Measurements from ENCODE around the gene DVL1. TPM values are rescaled to one million over a fixed set of nuclear protein-coding genes. Genes with fewer than 3 reads are reported as not detected.

DVL1 gene
- polyA plus RNA-seq, 3 donors, result 0.41 to 29.8 (median 0.55) TPM

DNA sequence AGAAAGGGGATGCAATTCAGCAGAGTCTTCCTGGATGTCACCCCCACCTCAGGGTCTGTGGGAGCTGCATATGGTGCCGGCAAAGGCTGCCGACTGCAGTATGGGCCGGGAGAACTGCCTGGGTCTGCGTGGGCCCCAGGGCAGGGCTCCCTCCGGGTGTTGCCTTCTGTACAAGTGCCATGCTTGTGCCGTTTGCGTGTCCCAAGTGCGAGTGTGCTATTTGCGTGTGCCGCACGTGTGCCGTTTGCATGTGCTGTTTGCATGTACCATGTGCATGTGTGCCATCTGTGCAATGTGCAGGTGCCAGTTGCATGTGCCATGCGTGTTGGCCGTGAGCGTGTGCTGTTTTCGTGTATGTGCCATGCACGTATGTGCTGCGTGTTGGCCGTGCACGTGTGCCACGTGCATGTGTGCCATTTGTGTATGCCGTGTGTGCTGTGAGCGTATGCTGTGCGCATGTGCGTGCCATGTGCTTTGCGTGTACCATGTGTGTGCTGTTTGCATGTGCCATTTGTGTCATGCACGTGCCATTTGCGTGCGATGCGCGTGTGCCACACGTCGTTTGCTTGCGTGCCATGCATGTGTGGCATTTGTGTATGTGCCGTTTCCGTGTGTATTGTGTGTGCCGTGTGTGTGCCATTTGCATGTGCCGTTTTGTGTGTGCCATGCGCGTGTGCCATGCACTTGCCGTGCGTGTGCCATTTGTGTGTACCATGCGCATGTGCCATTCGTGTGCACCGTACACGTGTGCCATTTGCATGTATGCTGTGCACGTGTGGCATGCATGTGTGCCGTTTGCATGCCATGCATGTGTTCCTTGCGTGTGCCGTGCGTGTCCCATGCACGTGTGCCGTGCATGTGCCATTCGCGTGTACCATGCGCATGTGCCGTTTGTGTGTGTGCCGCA, 19.7 kb downstream of the DVL1 start:
- no peak overlapping the region for H3K9ac ChIP-seq (ENCODE audit: insufficient read depth, low read length, poor library complexity, severe bottlenecking)
- H2AFZ ChIP-seq (ENCODE audit: insufficient read depth, low read depth, low read length, poor library complexity, severe bottlenecking), result no peak overlapping the region
- Mint-ChIP-seq H3K36me3 (peaks cover 4 to 19% of the 10 kb centered on the region in 2 donors), H3K27ac (peak overlapping the region in 1 of 7 donors; percentile 13), H3K4me3 (no peak overlapping the region), H3K4me1 (peaks cover 12% of the 10 kb centered on the region), H3K9me3 (peaks cover 0 to 3% (median 0%) of the 10 kb centered on the region in 7 donors), H3K27me3 (ENCODE audit: low read depth in 3 of 3) (no peaks in the 10 kb centered on the region)
- peaks cover 14 to 16% of the 10 kb centered on the region in 2 donors for H3K4me1 ChIP-seq (ENCODE audit: control insufficient read depth in 1 of 2, insufficient read depth in 2 of 2, low read length in 2 of 2)
- no peaks in the 10 kb centered on the region for H3K27me3 ChIP-seq (ENCODE audit: control insufficient read depth in 2 of 2, insufficient read depth in 2 of 2, low read length in 2 of 2)
- WGBS (ENCODE audit: insufficient coverage), result 97% methylated on average over 57 of the region's 58 CpGs
- TF ChIP-seq, protein P1, sequence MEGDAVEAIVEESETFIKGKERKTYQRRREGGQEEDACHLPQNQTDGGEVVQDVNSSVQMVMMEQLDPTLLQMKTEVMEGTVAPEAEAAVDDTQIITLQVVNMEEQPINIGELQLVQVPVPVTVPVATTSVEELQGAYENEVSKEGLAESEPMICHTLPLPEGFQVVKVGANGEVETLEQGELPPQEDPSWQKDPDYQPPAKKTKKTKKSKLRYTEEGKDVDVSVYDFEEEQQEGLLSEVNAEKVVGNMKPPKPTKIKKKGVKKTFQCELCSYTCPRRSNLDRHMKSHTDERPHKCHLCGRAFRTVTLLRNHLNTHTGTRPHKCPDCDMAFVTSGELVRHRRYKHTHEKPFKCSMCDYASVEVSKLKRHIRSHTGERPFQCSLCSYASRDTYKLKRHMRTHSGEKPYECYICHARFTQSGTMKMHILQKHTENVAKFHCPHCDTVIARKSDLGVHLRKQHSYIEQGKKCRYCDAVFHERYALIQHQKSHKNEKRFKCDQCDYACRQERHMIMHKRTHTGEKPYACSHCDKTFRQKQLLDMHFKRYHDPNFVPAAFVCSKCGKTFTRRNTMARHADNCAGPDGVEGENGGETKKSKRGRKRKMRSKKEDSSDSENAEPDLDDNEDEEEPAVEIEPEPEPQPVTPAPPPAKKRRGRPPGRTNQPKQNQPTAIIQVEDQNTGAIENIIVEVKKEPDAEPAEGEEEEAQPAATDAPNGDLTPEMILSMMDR (IDR thresholded peaks at IDR 0.05), result no peak
- H3K9me3 ChIP-seq (replicated peaks in 1 of 2; ENCODE audit: control insufficient read depth in 1 of 2, insufficient read depth in 1 of 2, low read length in 2 of 2), result no peaks in the 10 kb centered on the region
- H3K4me2 ChIP-seq (replicated peaks; ENCODE audit: extremely low read depth, low read length, poor library complexity, severe bottlenecking), result no peak overlapping the region
- intact Hi-C loops (cut with micrococcal nuclease), result no loop called here
- no peak for DNase-seq
- no peak overlapping the region for H3K27ac ChIP-seq (ENCODE audit: low read depth in 1 of 2, low read length in 2 of 2)
- H4K20me1 ChIP-seq (ENCODE audit: insufficient read depth, low read length), result peaks cover 13% of the 10 kb centered on the region
- H3K4me3 ChIP-seq (replicated peaks in 1 of 3; ENCODE audit: low read depth in 2 of 3, low read length in 3 of 3), result no peak overlapping the region
- H3K79me2 ChIP-seq (ENCODE audit: insufficient read depth, low read length), result peaks cover 21% of the 10 kb centered on the region
- H3K36me3 ChIP-seq (replicated peaks in 1 of 2; ENCODE audit: control insufficient read depth in 1 of 2, insufficient read depth in 2 of 2, low read length in 2 of 2), result peaks cover 7 to 12% of the 10 kb centered on the region in 2 donors

- intact Hi-C loops (cut with micrococcal nuclease), result no loop called here
- peaks cover 4 to 19% of the 10 kb centered on the region in 2 donors for H3K36me3 Mint-ChIP-seq
- no peak overlapping the region for H3K4me3 Mint-ChIP-seq
- no peaks in the 10 kb centered on the region for H3K27me3 Mint-ChIP-seq (ENCODE audit: low read depth in 3 of 3)
- Histone ChIP-seq H3K79me2 (ENCODE audit: insufficient read depth, low read length) (peaks cover 29% of the 10 kb centered on the region), H3K4me2 (replicated peaks; ENCODE audit: extremely low read depth, low read length, poor library complexity, severe bottlenecking) (no peak overlapping the region), H3K4me3 (replicated peaks in 1 of 3; ENCODE audit: low read depth in 2 of 3, low read length in 3 of 3) (no peak overlapping the region), H3K36me3 (replicated peaks in 1 of 2; ENCODE audit: control insufficient read depth in 1 of 2, insufficient read depth in 2 of 2, low read length in 2 of 2) (peaks cover 7 to 12% of the 10 kb centered on the region in 2 donors), H3K27ac (ENCODE audit: low read depth in 1 of 2, low read length in 2 of 2) (no peak overlapping the region), H4K20me1 (ENCODE audit: insufficient read depth, low read length) (peaks cover 16% of the 10 kb centered on the region), H3K27me3 (ENCODE audit: control insufficient read depth in 2 of 2, insufficient read depth in 2 of 2, low read length in 2 of 2) (no peaks in the 10 kb centered on the region), H2AFZ (ENCODE audit: insufficient read depth, low read depth, low read length, poor library complexity, severe bottlenecking) (no peak overlapping the region), H3K9me3 (replicated peaks in 1 of 2; ENCODE audit: control insufficient read depth in 1 of 2, insufficient read depth in 1 of 2, low read length in 2 of 2) (no peaks in the 10 kb centered on the region), H3K4me1 (ENCODE audit: control insufficient read depth in 1 of 2, insufficient read depth in 2 of 2, low read length in 2 of 2) (peaks cover 18 to 20% of the 10 kb centered on the region in 2 donors), H3K9ac (ENCODE audit: insufficient read depth, low read length, poor library complexity, severe bottlenecking) (no peak overlapping the region)
- WGBS (ENCODE audit: insufficient coverage), result 94% methylated on average over 15 of the region's 15 CpGs
- H3K4me1 Mint-ChIP-seq, result peaks cover 16% of the 10 kb centered on the region
- no peak for DNase-seq
- H3K27ac Mint-ChIP-seq, result no peak overlapping the region
- TF ChIP-seq, protein P1 (IDR thresholded peaks at IDR 0.05), result no peak
- H3K9me3 Mint-ChIP-seq, result peaks cover 0 to 3% (median 0%) of the 10 kb centered on the region in 7 donors
Measured at GRCh38 chr1:1328254-1328653, 21.0 kb downstream of the DVL1 start.

Data from CD14-positive monocyte (primary cell).